Stomach (tissue), 9 donors: ENCODE measurements around the gene USP53. TPM values are rescaled to one million over a fixed set of nuclear protein-coding genes. Genes with fewer than 3 reads are reported as not detected.

Experiments
- DNase-seq, 2 donors: peaks; one replicate each; pipeline versions ENCODE4 v3.0.0 to v3.0.0-alpha.2; 2013 to 2019
- H3K27ac ChIP-seq, 5 donors: fragments of 200-600 bp in 4 of 5; sonication (generic) in 4 of 5; one replicate each; pipeline ENCODE4 v1.5.1; 2013 to 2019; ENCODE audit warnings: mild to moderate bottlenecking in 1 of 5, moderate library complexity in 1 of 5
- H3K27me3 ChIP-seq, 3 donors: fragments of 200-600 bp; sonication (generic); one replicate each; pipeline ENCODE4 v1.5.1; 2017 to 2019; ENCODE audit warnings: mixed run types in 1 of 3
- H3K36me3 ChIP-seq, 4 donors: fragments of 200-600 bp; sonication (generic); 1 replicate in 3 of 4; 2 replicates in 1 of 4; pipeline ENCODE4 v1.5.1; 2016 to 2019
- H3K4me1 ChIP-seq, 4 donors: fragments of 200-600 bp; sonication (generic); one replicate each; pipeline ENCODE4 v1.5.1; 2016 to 2019
- H3K4me3 ChIP-seq, 4 donors: fragments of 200-600 bp; sonication (generic) in 3 of 4; one replicate each; pipeline ENCODE4 v1.5.1; 2016 to 2019; ENCODE audit warnings: mild to moderate bottlenecking in 1 of 4
- H3K9me3 ChIP-seq, 4 donors: fragments of 200-600 bp; sonication (generic); one replicate each; pipeline ENCODE4 v1.5.1; 2016 to 2019
- EP300 ChIP-seq: sonication (generic); formaldehyde crosslinking; IDR thresholded peaks from one replicate; pipeline ENCODE4 v1.6.1; 2017; ENCODE audit warnings: antibody characterized with exemption
- POLR2A ChIP-seq, 4 donors: fragments of 450-650 bp; IDR thresholded peaks; one replicate each; pipeline ENCODE4 v1.6.1; 2016; ENCODE audit warnings: antibody characterized with exemption in 4 of 4, control low read depth in 2 of 4, mild to moderate bottlenecking in 1 of 4, moderate library complexity in 1 of 4
- POLR2AphosphoS5 ChIP-seq, 3 donors: sonication (generic); formaldehyde crosslinking; IDR thresholded peaks; one replicate each; pipeline ENCODE4 v1.6.1; 2016; ENCODE audit warnings: antibody characterized with exemption in 3 of 3
- WGBS, 5 donors: extraction: QIAGEN DNeasy Blood & Tissue Kit in 3 of 5; methylation state at CpG; one replicate each; pipeline versions ENCODE4 v1.1.5 to v1.1.7; 2013 to 2018; 5-methylcytosine and 5-hydroxymethylcytosine counted together
- intact Hi-C: fragments of 100-400 bp; cut with DNase I; formaldehyde crosslinking; loops from one replicate; pipeline ENCODE4 v1.15.1; 2023; ENCODE audit warnings: low total_unique reads
- polyA plus RNA-seq, 3 donors: library from polyadenylated mRNA; stranded (reverse); fragments of 200-250 nt; gene quantifications; one replicate each; pipeline ENCODE4 v1.2.3, GENCODE V29; 2013
- total RNA-seq, 5 donors: library from RNA; depleted of rRNA; stranded (reverse); fragments of >200 nt; gene quantifications; one replicate each; pipeline versions ENCODE4 v1.1.0 to v1.2.3, GENCODE V29; 2014 to 2016
- TF ChIP-seq, protein P1 (sequence below), 7 experiments: fragments of 450-650 bp in 4 of 7; fragments of 200-600 bp in 3 of 7; sonication (generic) in 3 of 7; IDR thresholded peaks; one replicate each; pipeline ENCODE4 v1.5.1; 2016 to 2019; ENCODE audit warnings: antibody characterized with exemption in 7 of 7, control low read depth in 2 of 7, mild to moderate bottlenecking in 1 of 7
- donor health status: healthy with polysubstance abuse.
- donor health status: Bipolar disorder and iron deficiency.
- donor health status: healthy.

The USP53 gene
- total and polyA plus RNA-seq, 8 donors = 15.8 to 116 (median 54.1) TPM

DNA sequence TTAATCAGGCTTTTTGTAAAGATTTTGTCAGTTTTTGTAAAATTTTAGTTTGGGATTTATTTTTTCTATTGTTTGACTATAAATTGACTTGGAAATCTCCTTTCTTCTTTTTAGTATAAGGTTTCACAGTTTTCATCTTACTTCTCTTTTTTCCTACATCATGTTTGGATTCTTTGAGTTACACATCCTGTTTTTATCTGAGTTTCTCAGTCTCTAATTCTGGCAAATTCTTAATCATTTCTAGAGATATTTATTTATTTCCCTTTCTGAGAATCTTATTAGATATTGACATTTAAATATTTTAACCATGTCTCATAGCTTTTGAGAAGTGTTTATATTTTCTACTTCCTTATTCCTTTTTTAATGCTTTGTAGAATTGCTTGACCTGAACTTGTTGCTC lies 20.7 kb downstream of the USP53 start:
- no peak for DNase-seq
- no peak overlapping the region for H3K4me3 ChIP-seq
- peak overlapping the region in 1 of 5 donors; percentile 56 for H3K27ac ChIP-seq
- no peak for TF ChIP-seq EP300
- TF ChIP-seq POLR2AphosphoS5 (IDR thresholded peaks at IDR 0.05) = no peak
- TF ChIP-seq POLR2A (IDR thresholded peaks at IDR 0.05) = no peak
- TF ChIP-seq, protein P1, sequence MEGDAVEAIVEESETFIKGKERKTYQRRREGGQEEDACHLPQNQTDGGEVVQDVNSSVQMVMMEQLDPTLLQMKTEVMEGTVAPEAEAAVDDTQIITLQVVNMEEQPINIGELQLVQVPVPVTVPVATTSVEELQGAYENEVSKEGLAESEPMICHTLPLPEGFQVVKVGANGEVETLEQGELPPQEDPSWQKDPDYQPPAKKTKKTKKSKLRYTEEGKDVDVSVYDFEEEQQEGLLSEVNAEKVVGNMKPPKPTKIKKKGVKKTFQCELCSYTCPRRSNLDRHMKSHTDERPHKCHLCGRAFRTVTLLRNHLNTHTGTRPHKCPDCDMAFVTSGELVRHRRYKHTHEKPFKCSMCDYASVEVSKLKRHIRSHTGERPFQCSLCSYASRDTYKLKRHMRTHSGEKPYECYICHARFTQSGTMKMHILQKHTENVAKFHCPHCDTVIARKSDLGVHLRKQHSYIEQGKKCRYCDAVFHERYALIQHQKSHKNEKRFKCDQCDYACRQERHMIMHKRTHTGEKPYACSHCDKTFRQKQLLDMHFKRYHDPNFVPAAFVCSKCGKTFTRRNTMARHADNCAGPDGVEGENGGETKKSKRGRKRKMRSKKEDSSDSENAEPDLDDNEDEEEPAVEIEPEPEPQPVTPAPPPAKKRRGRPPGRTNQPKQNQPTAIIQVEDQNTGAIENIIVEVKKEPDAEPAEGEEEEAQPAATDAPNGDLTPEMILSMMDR (IDR thresholded peaks at IDR 0.05) = no peak
- H3K27me3 ChIP-seq = no peaks in the 10 kb centered on the region
- no peaks in the 10 kb centered on the region for H3K9me3 ChIP-seq
- peaks cover 0 to 39% (median 28%) of the 10 kb centered on the region in 4 donors for H3K4me1 ChIP-seq
- intact Hi-C loops = no loop called here
- peaks cover 13 to 42% (median 31%) of the 10 kb centered on the region in 4 donors for H3K36me3 ChIP-seq

DNA sequence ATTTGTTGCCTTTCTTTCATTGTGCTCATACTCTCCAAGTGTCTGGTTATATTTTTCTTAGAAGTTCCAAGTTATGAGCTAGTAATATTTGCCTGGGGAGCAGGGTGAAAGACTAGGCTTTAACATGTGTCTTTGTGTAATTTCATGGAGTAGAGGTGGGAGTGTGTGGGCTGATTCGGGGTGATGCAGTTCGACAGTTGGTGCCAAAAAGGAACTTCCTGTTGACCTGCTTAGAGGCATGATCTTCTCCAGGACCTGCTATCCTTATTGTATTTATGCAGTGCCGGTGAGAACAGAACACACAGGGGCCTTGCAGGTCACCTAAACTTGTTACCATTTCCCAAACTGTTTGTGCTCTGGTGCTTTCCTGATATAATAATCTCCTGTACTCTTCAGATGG lies 21.2 kb downstream of the USP53 start:
- Histone ChIP-seq H3K27me3 (no peaks in the 10 kb centered on the region), H3K9me3 (no peaks in the 10 kb centered on the region), H3K27ac (peak overlapping the region in 2 of 5 donors; percentile 32 to 56), H3K4me1 (peaks cover 0 to 39% (median 29%) of the 10 kb centered on the region in 4 donors), H3K36me3 (peaks cover 13 to 42% (median 33%) of the 10 kb centered on the region in 4 donors), H3K4me3 (no peak overlapping the region)
- DNase-seq = peak in 1 of 2 donors; percentile 11
- WGBS, 5 donors = 19 to 54% (median 47%) methylated on average over 3 of the region's 3 CpGs
- intact Hi-C loops = no loop called here
- no peak for TF ChIP-seq EP300

DNA sequence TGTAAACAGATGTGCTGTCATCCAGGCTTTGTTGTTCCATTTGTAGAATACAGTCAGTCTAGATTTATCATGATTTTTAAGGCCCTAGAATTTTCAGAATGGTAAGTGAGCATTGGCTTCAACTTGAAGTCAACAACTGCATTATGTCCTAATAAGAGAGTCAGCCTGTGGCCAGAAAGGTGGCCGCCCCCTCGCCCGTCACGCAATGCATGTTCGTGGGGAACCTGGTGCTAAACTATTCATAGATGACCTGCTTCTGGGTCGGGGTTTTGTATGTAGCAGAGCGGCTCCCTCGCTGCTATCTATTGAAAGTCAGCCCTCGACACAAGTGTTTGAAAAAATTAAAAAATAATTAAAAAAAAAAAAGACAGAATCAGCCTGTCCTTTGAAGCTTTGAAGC lies 24.7 kb downstream of the USP53 start:
- Histone ChIP-seq H3K9me3 (no peaks in the 10 kb centered on the region), H3K4me3 (no peak overlapping the region), H3K36me3 (peaks cover 13 to 53% (median 37%) of the 10 kb centered on the region in 4 donors), H3K27ac (peak overlapping the region in 1 of 5 donors; percentile 44), H3K27me3 (no peaks in the 10 kb centered on the region), H3K4me1 (peaks cover 0 to 40% (median 22%) of the 10 kb centered on the region in 4 donors)
- WGBS, 5 donors = 95 to 97% (median 97%) methylated on average over 9 of the region's 9 CpGs
- TF ChIP-seq POLR2AphosphoS5 (IDR thresholded peaks at IDR 0.05) = no peak
- TF ChIP-seq, protein P1 (IDR thresholded peaks at IDR 0.05) = no peak
- TF ChIP-seq EP300 = no peak
- no peak for TF ChIP-seq POLR2A (IDR thresholded peaks at IDR 0.05)
- DNase-seq = no peak
- intact Hi-C loops = no loop called here

DNA sequence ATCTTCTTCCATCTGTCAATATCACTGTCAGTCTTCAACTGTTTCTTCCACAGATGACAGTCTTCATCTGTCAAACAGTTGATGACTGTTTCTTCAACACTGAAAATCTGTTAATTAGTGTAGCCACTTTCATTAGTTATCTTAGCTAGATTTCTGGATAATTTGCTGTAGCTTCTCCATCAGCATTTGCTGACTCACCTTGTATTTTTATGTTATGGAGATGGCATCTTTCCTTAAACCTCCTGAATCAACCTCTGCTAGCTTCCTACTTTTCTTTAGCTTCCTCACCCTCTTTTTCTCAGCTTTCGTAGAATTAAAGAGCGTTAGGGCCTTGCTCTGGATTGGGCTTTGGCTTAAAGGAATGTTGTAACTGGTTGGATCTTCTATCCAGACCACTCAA lies 25.1 kb downstream of the USP53 start:
- Histone ChIP-seq H3K27ac (peak overlapping the region in 1 of 5 donors; percentile 44), H3K36me3 (peaks cover 13 to 53% (median 37%) of the 10 kb centered on the region in 4 donors), H3K27me3 (no peaks in the 10 kb centered on the region), H3K9me3 (no peaks in the 10 kb centered on the region), H3K4me3 (no peak overlapping the region), H3K4me1 (peaks cover 0 to 36% (median 21%) of the 10 kb centered on the region in 4 donors)
- intact Hi-C loops = no loop called here
- no peak for TF ChIP-seq POLR2AphosphoS5 (IDR thresholded peaks at IDR 0.05)
- no peak for TF ChIP-seq EP300
- no peak for TF ChIP-seq POLR2A (IDR thresholded peaks at IDR 0.05)
- TF ChIP-seq, protein P1 (IDR thresholded peaks at IDR 0.05) = no peak
- WGBS, 5 donors = 84 to 96% (median 92%) methylated on average over 2 of the region's 2 CpGs
- no peak for DNase-seq

DNA sequence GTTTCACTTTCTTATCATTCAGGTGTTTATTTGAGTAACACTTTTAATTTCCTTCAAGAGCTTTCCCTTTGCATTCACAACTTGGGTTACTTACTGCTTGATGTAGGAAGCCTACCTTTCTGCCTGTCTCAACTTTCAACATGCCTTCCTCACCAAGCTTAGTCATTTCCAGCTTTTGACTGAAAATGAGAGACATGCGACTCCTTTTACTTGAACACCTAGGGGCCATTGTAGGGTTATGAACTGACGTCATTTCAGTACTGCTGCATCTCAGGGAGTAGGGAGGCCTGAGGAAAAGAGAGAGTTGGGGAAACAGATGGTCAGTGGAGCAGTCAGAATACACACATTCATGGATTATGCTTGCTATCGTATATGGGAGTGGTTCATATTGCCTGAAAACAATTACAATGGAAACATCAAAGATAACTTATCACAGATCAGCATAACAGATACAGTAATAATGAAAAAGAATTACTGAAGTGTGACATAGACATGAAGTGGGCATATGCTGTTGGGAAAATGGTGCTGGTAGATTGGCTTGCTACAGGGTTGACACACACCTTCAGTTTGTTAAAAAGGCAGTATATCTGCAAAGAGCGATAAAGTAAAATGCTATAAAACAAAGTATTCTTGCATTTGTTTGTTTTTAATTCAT lies 25.7 kb downstream of the USP53 start:
- DNase-seq = peak in 1 of 2 donors; percentile 8
- Histone ChIP-seq H3K27me3 (no peaks in the 10 kb centered on the region), H3K9me3 (no peaks in the 10 kb centered on the region), H3K4me3 (no peak overlapping the region), H3K4me1 (peaks cover 0 to 30% (median 15%) of the 10 kb centered on the region in 4 donors), H3K36me3 (peaks cover 13 to 53% (median 37%) of the 10 kb centered on the region in 4 donors), H3K27ac (peak overlapping the region in 1 of 5 donors; percentile 44)
- TF ChIP-seq POLR2A (IDR thresholded peaks at IDR 0.05) = no peak
- no peak for TF ChIP-seq EP300
- TF ChIP-seq, protein P1 (IDR thresholded peaks at IDR 0.05) = no peak
- TF ChIP-seq POLR2AphosphoS5 (IDR thresholded peaks at IDR 0.05) = no peak
- WGBS, 5 donors = 58 to 71% (median 59%) methylated on average over 4 of the region's 4 CpGs
- intact Hi-C loops = no loop called here
